OCI-LY7 (cell line): ENCODE measurements around the gene TPBGL. TPM values are rescaled to one million over a fixed set of nuclear protein-coding genes. Genes with fewer than 3 reads are reported as not detected.

Experiments
- BruUV-seq: library from RNA; stranded (reverse); fragments of 400-500 nt; replicated peaks from 2 replicates; lab custom pipeline; 2021; lab: Mats Ljungman, UMichigan
- CTCF ChIA-PET: fragments of 300-600 bp; sonication (Branson Sonifier 250); formaldehyde crosslinking; loops from one replicate; lab custom pipeline; 2022; ENCODE audit warnings: antibody characterized with exemption; ENCODE audit not compliant: unreplicated experiment; lab: Charles Lee
- POLR2A ChIA-PET: fragments of 300-600 bp; sonication (Branson Sonifier 250); formaldehyde crosslinking; loops from one replicate; lab custom pipeline; 2022; ENCODE audit warnings: antibody characterized with exemption; lab: Charles Lee
- DNase-seq: peaks from one replicate; pipeline ENCODE4 v3.0.0-alpha.2; 2015; ENCODE audit warnings: low spot score
- H2AFZ ChIP-seq: fragments of 200-600 bp; sonication (generic), shearing (Covaris generic); 2 replicates; pipeline ENCODE4 v1.6.1; 2014; ENCODE audit warnings: mild to moderate bottlenecking, antibody characterized with exemption, low read length, moderate library complexity
- H3K27ac ChIP-seq: fragments of 200-600 bp; sonication (generic); 2 replicates; pipeline ENCODE4 v1.5.1; 2014; ENCODE audit warnings: mixed run types, low read depth, mild to moderate bottlenecking, moderate library complexity, low read length, inconsistent platforms; ENCODE audit not compliant: poor library complexity, severe bottlenecking
- H3K36me3 ChIP-seq: fragments of 200-600 bp; sonication (generic); 2 replicates; pipeline ENCODE4 v1.6.1; 2014; ENCODE audit warnings: mild to moderate bottlenecking, antibody characterized with exemption, low read length, moderate library complexity, mixed read lengths; ENCODE audit not compliant: insufficient read depth
- H3K4me1 ChIP-seq: fragments of 200-600 bp; sonication (generic); 2 replicates; pipeline ENCODE4 v1.5.1; 2014; ENCODE audit warnings: mild to moderate bottlenecking, low read length; ENCODE audit not compliant: insufficient read depth, poor library complexity, severe bottlenecking
- H3K4me2 ChIP-seq: fragments of 200-600 bp; sonication (generic); 2 replicates; pipeline ENCODE4 v1.6.1; 2014; ENCODE audit warnings: mild to moderate bottlenecking, low read length
- H3K4me3 ChIP-seq: fragments of 200-600 bp; sonication (generic); 2 replicates; pipeline ENCODE4 v1.5.1; 2014; ENCODE audit warnings: mild to moderate bottlenecking, low read depth, low read length; ENCODE audit not compliant: poor library complexity, severe bottlenecking
- H3K79me2 ChIP-seq: fragments of 200-600 bp; sonication (generic); 2 replicates; pipeline ENCODE4 v1.6.1; 2016; ENCODE audit warnings: low read depth, mild to moderate bottlenecking, low read length, moderate library complexity, mixed read lengths; ENCODE audit not compliant: insufficient read depth
- H3K9me2 ChIP-seq: fragments of 200-600 bp; sonication (generic); 2 replicates; pipeline ENCODE4 v1.6.1; 2016; ENCODE audit warnings: mild to moderate bottlenecking, low read length, mixed read lengths; ENCODE audit not compliant: insufficient read depth
- H3K9me3 ChIP-seq: fragments of 200-600 bp; sonication (generic); 2 replicates; pipeline ENCODE4 v1.6.1; 2014; ENCODE audit warnings: mild to moderate bottlenecking, mixed run types, low read length, mixed read lengths
- H4K20me1 ChIP-seq: fragments of 200-600 bp; sonication (generic); 2 replicates; pipeline ENCODE4 v1.6.1; 2014; ENCODE audit warnings: mild to moderate bottlenecking, antibody characterized with exemption, low read length, moderate library complexity, mixed read lengths; ENCODE audit not compliant: insufficient read depth
- EZH2phosphoT487 ChIP-seq: fragments of 200-600 bp; sonication (generic); IDR thresholded peaks from 2 replicates; pipeline ENCODE4 v1.6.1; 2018; ENCODE audit warnings: low read depth, borderline replicate concordance, mild to moderate bottlenecking, mixed run types, antibody characterized with exemption, low read length, moderate library complexity, mixed read lengths
- intact Hi-C: fragments of 100-400 bp; cut with micrococcal nuclease; formaldehyde crosslinking; loops from one replicate; pipeline ENCODE4 v1.10.0; 2022; ENCODE audit not compliant: unreplicated experiment
- total RNA-seq, 2 experiments: library from RNA; depleted of rRNA in 1 of 2; stranded (reverse); fragments of >200 nt in 1 of 2; shearing (Covaris generic) in 1 of 2; gene quantifications; 2 replicates each; pipeline ENCODE4 v1.2.3, GENCODE V29; 2014 to 2022
- TF ChIP-seq, protein P1 (sequence below): fragments of 200-600 bp; sonication (generic); conservative IDR thresholded peaks from 2 replicates; pipeline ENCODE4 v1.5.1; 2014; ENCODE audit warnings: mild to moderate bottlenecking, antibody characterized with exemption, low read length, moderate library complexity, mixed read lengths

The TPBGL gene
- total RNA-seq, 2 experiments from 2014 or later, result not detected

DNA sequence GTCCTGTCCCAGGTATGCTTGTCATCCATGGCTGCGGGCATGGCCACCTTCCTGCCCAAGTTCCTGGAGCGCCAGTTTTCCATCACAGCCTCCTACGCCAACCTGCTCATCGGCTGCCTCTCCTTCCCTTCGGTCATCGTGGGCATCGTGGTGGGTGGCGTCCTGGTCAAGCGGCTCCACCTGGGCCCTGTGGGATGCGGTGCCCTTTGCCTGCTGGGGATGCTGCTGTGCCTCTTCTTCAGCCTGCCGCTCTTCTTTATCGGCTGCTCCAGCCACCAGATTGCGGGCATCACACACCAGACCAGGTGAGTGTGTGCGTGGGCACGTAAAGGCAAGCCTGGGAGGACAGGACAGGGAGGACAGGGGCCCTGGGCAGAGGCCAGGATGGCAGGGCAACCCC, 47.3 kb upstream of the TPBGL start:
- Histone ChIP-seq H3K4me3 (no peak overlapping the region), H3K79me2 (no peaks in the 10 kb centered on the region), H3K9me3 (no peaks in the 10 kb centered on the region), H3K4me1 (no peaks in the 10 kb centered on the region), H3K27ac (no peak overlapping the region), H3K36me3 (no peaks in the 10 kb centered on the region), H4K20me1 (no peaks in the 10 kb centered on the region), H3K9me2 (no peaks in the 10 kb centered on the region), H2AFZ (no peak overlapping the region), H3K4me2 (no peak overlapping the region)
- TF ChIP-seq, protein P1, sequence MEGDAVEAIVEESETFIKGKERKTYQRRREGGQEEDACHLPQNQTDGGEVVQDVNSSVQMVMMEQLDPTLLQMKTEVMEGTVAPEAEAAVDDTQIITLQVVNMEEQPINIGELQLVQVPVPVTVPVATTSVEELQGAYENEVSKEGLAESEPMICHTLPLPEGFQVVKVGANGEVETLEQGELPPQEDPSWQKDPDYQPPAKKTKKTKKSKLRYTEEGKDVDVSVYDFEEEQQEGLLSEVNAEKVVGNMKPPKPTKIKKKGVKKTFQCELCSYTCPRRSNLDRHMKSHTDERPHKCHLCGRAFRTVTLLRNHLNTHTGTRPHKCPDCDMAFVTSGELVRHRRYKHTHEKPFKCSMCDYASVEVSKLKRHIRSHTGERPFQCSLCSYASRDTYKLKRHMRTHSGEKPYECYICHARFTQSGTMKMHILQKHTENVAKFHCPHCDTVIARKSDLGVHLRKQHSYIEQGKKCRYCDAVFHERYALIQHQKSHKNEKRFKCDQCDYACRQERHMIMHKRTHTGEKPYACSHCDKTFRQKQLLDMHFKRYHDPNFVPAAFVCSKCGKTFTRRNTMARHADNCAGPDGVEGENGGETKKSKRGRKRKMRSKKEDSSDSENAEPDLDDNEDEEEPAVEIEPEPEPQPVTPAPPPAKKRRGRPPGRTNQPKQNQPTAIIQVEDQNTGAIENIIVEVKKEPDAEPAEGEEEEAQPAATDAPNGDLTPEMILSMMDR, result no peak
- no peak for TF ChIP-seq EZH2phosphoT487
- ChIA-PET CTCF (no interaction called here), POLR2A (interaction anchor here (0.7 kb wide), 1 partner anchor 69 kb away, joined by 3 read pairs; no protein-coding TSS in a partner anchor)
- no TSS peak for BruUV-seq
- intact Hi-C loops, result no loop called here
- no peak for DNase-seq

- no peaks in the 10 kb centered on the region for H3K36me3 ChIP-seq
- intact Hi-C loops, result no loop called here
- ChIA-PET CTCF (no interaction called here), POLR2A (no interaction called here)
- no peak overlapping the region for H3K4me2 ChIP-seq
- BruUV-seq, result no TSS peak
- no peak for TF ChIP-seq EZH2phosphoT487
- TF ChIP-seq, protein P1, result no peak
- DNase-seq, result no peak
- no peaks in the 10 kb centered on the region for H4K20me1 ChIP-seq
- no peaks in the 10 kb centered on the region for H3K9me2 ChIP-seq
- no peaks in the 10 kb centered on the region for H3K79me2 ChIP-seq
- no peaks in the 10 kb centered on the region for H3K4me1 ChIP-seq
- H3K27ac ChIP-seq, result no peak overlapping the region
- H2AFZ ChIP-seq, result no peak overlapping the region
- H3K9me3 ChIP-seq, result no peaks in the 10 kb centered on the region
- no peak overlapping the region for H3K4me3 ChIP-seq
Measured at GRCh38 chr11:75193711-75194110, 46.9 kb upstream of the TPBGL start.

- H3K79me2 ChIP-seq, result no peaks in the 10 kb centered on the region
- H2AFZ ChIP-seq, result no peak overlapping the region
- no peak overlapping the region for H3K4me2 ChIP-seq
- H3K4me1 ChIP-seq, result no peaks in the 10 kb centered on the region
- no peak for TF ChIP-seq EZH2phosphoT487
- TF ChIP-seq, protein P1, result no peak
- H3K4me3 ChIP-seq, result no peak overlapping the region
- BruUV-seq, result no TSS peak
- no peaks in the 10 kb centered on the region for H3K9me3 ChIP-seq
- CTCF ChIA-PET, result no interaction called here
- DNase-seq, result no peak
- intact Hi-C loops, result no loop called here
- H3K27ac ChIP-seq, result no peak overlapping the region
- POLR2A ChIA-PET, result no interaction called here
- no peaks in the 10 kb centered on the region for H3K9me2 ChIP-seq
- no peaks in the 10 kb centered on the region for H4K20me1 ChIP-seq
- no peaks in the 10 kb centered on the region for H3K36me3 ChIP-seq
Measured at GRCh38 chr11:75194147-75194546, 46.4 kb upstream of the TPBGL start.
